ENCODE data around the gene RAPGEF4. TPM values are rescaled to one million over a fixed set of nuclear protein-coding genes. Genes with fewer than 3 reads are reported as not detected.

The RAPGEF4 gene
- total RNA-seq, 1 experiment from 2014 or later = 0.62 TPM

- CTCF ChIA-PET = no interaction called here
- H3K27ac ChIP-seq (ENCODE audit: low read length) = no peak overlapping the region
- 0 out of 2 replicates have a peak, but pooled peaks cover 4% of the 10 kb centered on the region for H3K9me3 ChIP-seq (ENCODE audit: control insufficient read depth, insufficient read depth, low read depth, low read length)
- in situ Hi-C loops (cut with HindIII; ENCODE audit: low pct_unique_long_range_greater_than_20kb, low sequenced_read_pairs) = no loop called here
- BruUV-seq (replicated peaks) = no TSS peak
- H3K4me1 ChIP-seq (ENCODE audit: control insufficient read depth, insufficient read depth, low read length) = no peaks in the 10 kb centered on the region
- intact Hi-C loops (cut with micrococcal nuclease; ENCODE audit: unreplicated experiment) = no loop called here
- TF ChIP-seq REST (IDR thresholded peaks at IDR 0.05; ENCODE audit: insufficient read depth in 1 of 2, low read depth in 2 of 2, low read length in 1 of 2) = no peak
- TF ChIP-seq SIN3A (IDR thresholded peaks at IDR 0.05; ENCODE audit: borderline replicate concordance, insufficient read depth, low read depth, low read length) = no peak
- TF ChIP-seq POLR2AphosphoS5 (IDR thresholded peaks at IDR 0.05; ENCODE audit: low read depth, low read length) = no peak
- no peak for TF ChIP-seq TCF7L2 (IDR thresholded peaks at IDR 0.05; ENCODE audit: low read depth, low read length)
- no peak for TF ChIP-seq CTCF (IDR thresholded peaks at IDR 0.05)
- ATAC-seq (no peak), DNase-seq (ENCODE audit: low read depth, low spot score) (no peak)
- no peaks in the 10 kb centered on the region for H3K36me3 ChIP-seq (ENCODE audit: control insufficient read depth, insufficient read depth, low read length)
- H3K27me3 ChIP-seq (ENCODE audit: control insufficient read depth, insufficient read depth, low read length) = no peaks in the 10 kb centered on the region
- no peak overlapping the region for H3K4me3 ChIP-seq (ENCODE audit: low read depth in 2 of 2, low read length in 2 of 2)
- POLR2A ChIA-PET = no interaction called here
Measured at GRCh38 chr2:172856606-172857005, 121.0 kb downstream of the RAPGEF4 start.

- BruUV-seq (replicated peaks) = no TSS peak
- TF ChIP-seq POLR2AphosphoS5 (IDR thresholded peaks at IDR 0.05; ENCODE audit: low read depth, low read length) (no peak), SIN3A (IDR thresholded peaks at IDR 0.05; ENCODE audit: borderline replicate concordance, insufficient read depth, low read depth, low read length) (no peak), REST (IDR thresholded peaks at IDR 0.05; ENCODE audit: insufficient read depth in 1 of 2, low read depth in 2 of 2, low read length in 1 of 2) (no peak), TCF7L2 (IDR thresholded peaks at IDR 0.05; ENCODE audit: low read depth, low read length) (no peak), CTCF (IDR thresholded peaks at IDR 0.05) (no peak)
- H3K36me3 ChIP-seq (ENCODE audit: control insufficient read depth, insufficient read depth, low read length) = no peaks in the 10 kb centered on the region
- CTCF ChIA-PET = no interaction called here
- no peaks in the 10 kb centered on the region for H3K4me1 ChIP-seq (ENCODE audit: control insufficient read depth, insufficient read depth, low read length)
- intact Hi-C loops (cut with micrococcal nuclease; ENCODE audit: unreplicated experiment) = no loop called here
- no peak for ATAC-seq
- POLR2A ChIA-PET = no interaction called here
- DNase-seq (ENCODE audit: low read depth, low spot score) = no peak
- in situ Hi-C loops (cut with HindIII; ENCODE audit: low pct_unique_long_range_greater_than_20kb, low sequenced_read_pairs) = no loop called here
- 0 out of 2 replicates have a peak, but pooled peaks cover 4% of the 10 kb centered on the region for H3K9me3 ChIP-seq (ENCODE audit: control insufficient read depth, insufficient read depth, low read depth, low read length)
- no peak overlapping the region for H3K4me3 ChIP-seq (ENCODE audit: low read depth in 2 of 2, low read length in 2 of 2)
- no peaks in the 10 kb centered on the region for H3K27me3 ChIP-seq (ENCODE audit: control insufficient read depth, insufficient read depth, low read length)
- no peak overlapping the region for H3K27ac ChIP-seq (ENCODE audit: low read length)
Measured at GRCh38 chr2:172858473-172858745, 122.8 kb downstream of the RAPGEF4 start.

All from Panc1 (cell line).